Stimulated activated CD8-positive, alpha-beta memory T cell treated with anti-CD3 and anti-CD28 coated beads, Interleukin-7, amount 100 ng/mL, for 24 hours (primary cell): ENCODE data around the gene SSC5D.

ENCODE experiments used
- DNase-seq: peaks from one replicate; pipeline ENCODE4 v3.0.0-alpha.2; 2020; ENCODE audit warnings: low read depth

SSC5D gene

DNA sequence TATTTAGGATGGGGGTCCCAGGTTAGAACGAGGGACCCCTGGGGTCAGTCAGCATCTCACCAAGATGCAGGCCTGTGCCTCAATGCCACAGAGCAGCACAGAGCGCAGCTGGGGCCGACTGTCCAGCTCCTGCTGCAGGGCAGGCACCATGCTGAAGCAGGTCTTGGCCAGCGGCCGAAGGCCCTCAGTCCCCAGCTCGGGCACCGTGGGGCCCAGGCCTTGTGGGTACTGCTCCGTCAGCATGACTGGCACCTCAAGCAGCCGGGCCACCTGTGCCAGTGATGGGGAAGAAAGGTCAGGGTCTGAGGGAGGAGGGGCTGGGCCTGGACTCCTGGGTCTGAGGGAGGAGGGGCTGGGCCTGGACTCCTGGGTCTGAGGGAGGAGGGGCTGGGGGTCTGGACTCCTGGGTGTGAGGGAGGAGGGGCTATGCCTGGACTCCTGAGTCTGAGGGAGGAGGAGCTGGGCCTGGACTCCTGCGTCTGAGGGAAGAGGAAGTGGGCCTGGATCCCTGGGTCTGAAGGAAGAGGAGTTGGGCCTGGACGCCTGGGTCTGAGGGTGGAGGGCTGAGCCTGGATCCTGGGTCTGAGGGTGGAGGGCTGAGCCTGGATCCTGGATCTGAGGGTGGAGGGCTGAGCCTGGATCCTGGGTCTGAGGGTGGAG lies 32.5 kb upstream of the SSC5D start:
- no peak for DNase-seq

DNA sequence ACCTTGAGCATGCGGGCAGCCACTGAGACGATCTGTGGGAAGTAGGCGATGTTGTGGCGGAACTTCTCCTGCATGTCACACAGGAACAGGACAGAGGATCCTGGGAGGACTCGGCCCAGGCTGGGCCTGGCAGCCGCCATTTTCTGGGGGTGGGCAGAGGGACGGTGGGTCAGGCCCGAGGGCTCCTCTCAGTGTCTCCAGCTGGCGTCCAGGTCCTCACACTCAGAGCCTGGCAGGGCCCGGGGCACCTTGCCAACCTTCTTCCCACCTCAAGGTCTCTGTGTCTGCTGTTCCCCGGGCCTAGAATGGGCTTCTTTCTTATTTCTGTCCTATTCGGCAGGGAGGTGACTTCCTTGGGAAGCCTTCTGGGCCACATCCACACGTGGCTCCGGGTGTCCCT lies 31.9 kb upstream of the SSC5D start:
- DNase-seq: no peak

DNA sequence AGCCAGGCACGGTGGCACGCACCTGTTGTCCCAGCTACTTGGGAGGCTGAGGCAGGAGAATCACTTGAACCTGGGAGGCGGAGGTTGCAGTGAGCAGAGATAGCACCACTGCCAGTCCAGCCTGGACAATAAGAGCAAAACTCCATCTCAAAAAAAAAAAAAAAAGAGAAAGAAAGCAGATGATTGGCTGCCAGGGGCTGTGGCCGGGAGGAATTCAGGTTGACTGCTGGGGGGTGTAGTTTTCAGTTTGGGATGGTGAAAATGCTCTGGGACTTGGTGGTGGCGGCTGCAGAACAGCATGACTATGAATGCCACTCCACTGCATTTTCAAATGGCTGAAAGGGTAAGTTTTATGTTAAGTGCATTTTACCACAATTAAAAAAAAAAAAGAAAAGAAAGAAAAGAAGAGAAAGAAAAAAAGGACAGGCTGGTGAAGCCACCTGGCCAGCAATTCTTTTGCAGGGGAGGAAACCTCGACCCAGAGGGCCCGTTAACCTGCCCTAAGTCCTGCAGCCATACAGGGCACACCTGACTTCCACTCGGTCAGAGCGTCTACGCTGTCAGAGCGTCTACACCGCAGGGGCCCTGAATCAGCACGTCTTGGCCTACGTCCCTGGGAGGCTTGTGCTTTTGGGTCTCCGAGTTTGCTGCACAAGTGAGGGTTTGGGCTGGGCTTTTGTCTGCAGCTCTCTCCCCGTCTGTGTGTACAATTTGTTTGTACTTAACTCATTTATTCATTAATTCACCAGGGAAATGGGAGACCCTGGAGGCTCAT lies 30.4 kb upstream of the SSC5D start:
- no peak for DNase-seq

DNA sequence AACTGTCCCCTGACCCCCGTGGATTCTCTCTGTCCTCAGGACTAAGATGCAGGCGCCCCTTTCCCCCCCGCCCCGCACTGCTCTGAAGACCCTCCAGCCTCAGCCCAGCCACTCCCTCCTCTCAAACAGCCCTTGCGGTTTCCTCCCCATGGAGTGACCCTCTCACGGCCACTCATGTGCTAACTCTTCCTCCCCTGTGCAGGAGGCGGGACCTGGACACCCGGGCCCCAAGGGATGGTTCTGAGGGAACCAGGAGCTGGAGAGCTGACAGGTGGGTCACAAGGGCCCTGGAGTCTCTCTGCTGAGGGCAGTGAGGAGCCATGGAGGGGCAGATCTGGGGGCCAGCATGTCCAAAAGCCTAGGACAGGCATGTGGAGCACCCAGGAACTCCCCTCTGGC lies 28.7 kb upstream of the SSC5D start:
- DNase-seq: no peak

DNA sequence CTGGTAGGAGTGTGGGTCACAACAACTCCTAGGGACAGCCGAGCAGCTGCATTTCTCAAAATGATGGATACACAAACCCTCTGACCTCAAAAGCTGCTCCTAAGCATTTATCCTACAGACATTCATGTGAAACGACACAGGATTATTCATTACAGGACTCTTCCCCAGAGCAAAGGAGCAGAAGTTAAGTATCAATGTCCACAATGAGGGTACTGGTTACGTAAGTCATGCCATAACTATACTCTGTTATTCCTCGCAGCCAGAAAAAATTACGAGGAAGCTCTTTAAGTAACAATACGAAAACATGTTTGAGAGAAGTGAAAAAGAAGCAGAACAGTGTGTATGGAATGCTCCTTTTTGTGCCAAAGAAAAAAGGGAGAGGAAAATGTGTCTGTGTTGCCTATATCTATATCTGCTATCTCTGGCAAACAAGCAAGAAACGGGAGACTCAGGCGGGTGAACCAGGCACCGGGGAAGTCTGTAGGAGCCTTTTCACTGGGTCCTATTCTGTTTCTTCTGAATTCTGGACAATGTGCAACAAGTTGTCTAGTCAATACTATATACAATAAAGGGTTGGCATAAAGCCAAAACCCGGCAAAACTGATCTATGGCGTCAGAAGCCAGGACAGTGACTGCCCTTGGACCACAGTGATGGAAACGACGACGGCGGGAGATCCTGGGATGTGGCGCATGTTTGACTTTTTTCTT lies 28.1 kb upstream of the SSC5D start:
- no peak for DNase-seq

DNA sequence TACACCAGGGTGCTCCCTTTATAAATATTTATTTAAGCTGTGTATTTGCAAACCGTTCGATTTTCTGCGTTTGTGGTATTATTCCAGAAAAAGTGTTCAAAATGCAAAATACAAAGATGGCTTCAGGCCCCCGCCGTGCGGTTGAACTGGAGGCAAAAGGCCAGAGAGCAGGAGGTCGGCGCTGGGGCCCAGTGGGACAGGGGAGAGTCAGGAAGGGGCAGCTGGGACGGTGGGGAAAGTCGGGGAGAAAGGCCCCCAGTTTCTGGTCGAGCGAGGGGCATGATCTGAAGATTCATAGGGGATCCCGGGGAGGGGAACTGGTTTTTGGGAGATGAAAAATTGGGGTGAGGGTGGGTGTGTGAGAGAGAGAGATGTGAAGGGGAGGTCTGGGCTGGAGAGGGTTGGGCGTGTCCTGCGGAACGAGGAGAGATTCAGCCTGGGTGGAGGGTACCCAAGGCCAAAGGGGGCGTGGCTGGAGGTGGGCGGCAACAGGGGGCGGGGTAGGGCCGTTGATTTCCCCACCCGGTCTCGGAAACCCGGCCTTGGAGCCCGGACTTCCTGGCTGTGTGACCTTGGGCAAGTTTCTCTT lies 27.5 kb upstream of the SSC5D start:
- peak; percentile 30 for DNase-seq

DNA sequence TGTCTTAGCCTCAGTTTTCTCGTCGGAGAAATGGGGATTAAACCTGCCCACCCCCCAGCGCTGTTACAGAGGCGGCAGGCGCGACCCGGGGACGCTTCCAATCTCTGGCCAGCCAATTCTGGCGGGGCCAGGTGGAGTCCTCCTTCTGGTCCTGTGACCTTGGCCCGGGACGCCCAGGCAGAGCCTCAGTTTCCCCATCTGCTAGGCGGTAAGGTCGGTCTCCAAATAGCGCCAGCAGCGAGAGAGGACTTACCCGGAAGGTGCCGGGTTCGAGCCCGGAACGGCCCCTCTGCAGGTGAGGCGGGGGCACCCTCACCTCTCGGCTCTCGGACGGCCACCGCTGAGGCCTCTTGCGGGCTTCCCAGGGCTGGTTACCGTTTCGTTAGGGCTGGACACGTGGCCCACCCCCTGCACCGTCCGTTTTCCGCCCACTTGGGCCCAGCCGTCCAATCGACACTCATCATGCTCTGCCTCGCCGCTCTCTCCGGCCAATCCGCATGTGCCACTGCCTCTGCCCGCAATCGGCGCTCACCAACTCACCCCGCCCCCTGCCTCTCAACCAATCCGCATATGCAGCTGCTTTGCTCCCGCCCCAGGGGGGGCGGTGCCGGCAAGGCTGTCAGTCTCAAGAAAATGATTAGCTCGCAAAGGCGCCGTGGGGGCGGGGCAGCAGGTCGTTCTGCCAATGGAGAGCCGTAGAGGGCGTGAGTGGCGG lies 26.8 kb upstream of the SSC5D start, which contains the start of gene ISOC2:
TSS of gene ISOC2 (minus strand) at position 384 of the 715 bp plus-strand sequence. CDS start 5,156 bp downstream, outside the sequence.
- peak; percentile 100 for DNase-seq

DNA sequence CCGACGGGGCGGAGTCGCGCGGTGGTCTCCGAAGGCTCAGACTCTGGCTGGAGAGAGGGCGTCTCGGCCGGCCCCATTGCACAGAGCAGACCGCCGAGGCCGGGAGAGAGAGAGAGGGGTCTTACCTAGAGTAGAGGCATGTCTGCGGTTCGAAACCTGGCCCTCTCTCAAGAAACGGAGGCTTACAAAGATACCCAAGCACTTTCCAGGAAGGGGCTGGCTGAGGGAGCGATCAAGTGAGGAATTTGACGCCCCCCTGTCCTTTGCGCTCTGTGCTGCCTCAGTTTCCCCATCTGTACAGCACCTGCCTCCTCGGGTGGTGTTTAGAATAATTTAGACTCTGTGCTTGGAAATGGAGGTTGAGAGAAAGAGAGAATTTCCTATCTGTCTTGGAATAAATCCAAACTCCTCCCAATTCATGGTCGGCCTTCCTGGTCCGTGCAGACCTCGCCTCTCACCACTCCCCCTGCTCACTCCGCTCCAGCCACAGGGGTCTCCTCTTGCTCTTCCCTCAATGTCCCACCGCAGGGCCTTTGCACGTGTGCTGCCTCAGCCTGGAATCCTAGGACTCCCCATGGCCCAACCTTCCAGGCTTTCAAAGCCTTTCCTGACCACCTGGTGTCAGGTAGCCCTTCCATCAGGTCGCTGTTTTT lies 26.1 kb upstream of the SSC5D start:
- no peak for DNase-seq

DNA sequence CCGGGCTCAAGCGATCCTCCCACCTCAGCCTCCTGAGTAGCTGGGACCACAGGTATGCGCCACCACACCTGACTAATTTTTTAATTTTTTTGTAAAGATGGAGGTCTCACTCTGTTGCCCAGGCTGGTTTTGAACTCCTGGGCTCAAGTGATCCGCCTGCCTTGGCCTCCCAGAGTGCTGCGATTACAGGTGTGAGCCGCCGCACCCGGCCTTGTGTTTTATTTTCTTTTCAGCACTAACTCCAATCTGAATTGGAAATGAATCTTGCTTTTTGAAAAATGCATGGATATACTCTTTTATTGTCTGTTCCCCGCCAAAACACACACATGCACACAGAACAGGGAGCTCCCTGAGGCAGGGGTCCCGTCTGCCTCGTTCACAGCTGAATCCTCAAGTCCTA lies 25.5 kb upstream of the SSC5D start:
- no peak for DNase-seq

DNA sequence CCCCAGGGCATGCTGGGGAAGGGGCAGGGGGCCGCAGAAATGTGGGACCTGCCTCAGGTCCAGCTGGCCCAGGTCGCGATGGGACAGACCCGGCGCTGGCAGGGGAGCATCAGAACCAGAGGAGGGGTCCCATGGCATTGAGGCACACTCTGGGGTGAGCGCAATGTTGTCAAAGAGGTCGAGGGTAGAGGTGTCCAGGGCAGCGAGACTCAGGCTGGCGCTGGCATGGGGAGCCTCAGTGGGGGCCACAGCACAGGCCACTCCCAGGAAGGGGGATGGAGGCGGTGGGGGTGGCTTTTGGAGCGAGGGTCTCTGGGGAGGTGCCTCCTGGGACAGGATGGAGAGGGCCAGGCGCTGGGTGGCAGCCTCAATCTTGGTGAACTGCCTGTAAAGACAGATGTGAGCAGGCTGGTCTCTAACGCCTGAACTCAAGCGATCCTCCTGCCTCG lies 24.6 kb upstream of the SSC5D start:
- no peak for DNase-seq

DNA sequence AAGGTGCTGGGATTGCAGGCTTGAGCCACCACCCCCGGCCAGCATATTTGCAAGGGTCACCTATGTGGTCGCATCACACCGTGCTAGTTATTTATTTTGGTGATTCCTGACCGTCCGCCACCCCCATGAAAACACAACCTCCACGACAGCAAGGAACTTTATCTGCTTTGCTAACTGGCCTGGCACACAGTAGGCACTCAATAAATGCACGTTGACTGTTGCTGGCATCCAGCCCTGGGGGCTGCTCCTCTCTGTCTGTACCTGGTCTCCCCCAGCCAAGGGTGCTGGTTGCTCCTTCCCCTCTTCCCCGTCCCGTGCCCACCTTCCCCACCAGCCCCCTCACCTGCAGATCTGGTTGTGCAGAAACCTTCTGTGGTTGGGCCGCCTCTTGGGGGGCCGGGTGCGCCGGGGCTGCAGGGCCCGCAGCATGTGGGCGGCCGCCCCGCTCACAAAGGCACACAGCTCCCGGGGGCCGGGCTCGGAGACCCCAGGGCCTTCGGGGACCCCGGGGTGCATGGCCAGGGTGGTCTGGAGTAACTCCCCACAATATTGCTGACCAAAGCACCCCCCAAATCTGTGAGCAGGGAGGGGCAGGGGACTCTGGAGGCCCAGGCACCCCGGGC lies 24.1 kb upstream of the SSC5D start:
- no peak for DNase-seq

DNA sequence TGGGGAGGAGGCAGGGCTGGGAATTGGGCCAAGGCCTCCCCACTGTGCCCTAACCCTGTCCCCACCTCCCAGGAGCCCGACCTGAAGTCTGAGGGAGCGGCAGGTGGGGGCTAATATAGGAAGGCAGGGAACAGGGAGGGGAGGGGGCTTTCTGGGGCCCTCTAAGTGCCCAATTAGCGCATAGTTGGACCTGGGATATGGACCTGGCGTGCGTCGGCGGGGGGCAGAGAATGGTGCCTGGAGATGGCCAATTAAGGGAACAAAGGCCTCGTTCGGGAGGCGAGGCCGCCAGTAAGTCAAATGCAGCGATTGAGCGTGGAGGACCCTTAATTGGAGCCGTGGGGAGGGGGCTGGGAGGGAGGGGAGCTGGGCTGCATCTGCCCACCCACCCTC lies 23.6 kb upstream of the SSC5D start, which contains the start of gene C19orf85:
TSS of gene C19orf85 (minus strand) at position 90 of the 393 bp plus-strand sequence. CDS start 197 bp downstream, outside the sequence.
- no peak for DNase-seq

DNA sequence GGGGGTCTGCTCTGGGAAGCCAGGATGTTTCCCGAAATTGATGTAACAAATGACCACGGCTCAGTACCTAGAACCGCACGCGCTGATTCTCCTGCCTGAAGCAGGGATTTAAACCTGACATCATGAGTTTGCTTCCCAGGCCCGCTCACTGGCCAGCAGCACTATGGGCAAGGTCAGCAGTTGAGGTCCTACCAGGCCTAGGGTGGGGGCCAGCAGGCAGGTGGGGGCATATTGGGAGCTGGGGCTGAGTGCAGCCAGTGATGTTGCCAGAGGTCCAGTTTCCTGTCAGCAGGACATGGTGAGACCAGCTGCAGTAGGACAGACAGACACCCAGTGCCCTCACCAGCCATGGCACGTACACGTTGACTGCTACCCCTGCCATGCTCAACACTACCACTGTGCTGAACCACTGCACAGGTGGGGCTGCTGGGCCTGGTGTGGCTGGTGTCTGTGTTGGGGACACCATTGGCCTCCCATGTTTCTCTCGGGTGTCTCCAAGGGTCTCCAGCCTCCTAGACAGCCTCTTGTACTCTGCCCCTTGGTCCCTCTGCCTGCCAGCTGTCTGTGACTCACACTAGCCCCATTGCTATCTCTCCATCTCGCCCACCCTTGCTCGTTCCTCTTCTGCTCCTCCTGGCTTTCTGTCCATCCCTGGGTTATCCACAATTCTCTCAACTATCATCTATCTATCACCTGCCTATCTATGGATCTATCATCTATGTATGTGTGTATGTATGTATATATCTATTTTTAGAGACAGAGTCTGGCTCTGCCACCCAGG lies 22.6 kb upstream of the SSC5D start:
- DNase-seq: no peak

DNA sequence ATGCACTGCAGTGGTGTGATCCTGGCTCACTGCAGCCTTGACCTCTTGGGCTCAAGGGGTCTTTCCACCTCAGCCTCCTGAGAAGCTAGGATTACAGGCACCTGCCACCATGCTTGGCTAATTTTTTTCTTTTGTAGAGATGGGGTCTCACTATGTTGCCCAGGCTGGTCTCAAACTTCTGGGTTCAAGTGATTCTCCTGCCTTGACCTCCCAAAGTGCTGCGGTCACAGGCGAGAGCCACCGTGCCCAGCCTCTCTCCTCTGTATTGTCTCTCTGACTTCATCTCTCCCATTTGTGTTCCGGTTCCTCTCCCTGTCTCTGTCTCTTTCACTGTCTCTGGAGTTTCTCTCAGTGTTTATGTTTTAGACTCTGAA lies 22.0 kb upstream of the SSC5D start:
- no peak for DNase-seq

DNA sequence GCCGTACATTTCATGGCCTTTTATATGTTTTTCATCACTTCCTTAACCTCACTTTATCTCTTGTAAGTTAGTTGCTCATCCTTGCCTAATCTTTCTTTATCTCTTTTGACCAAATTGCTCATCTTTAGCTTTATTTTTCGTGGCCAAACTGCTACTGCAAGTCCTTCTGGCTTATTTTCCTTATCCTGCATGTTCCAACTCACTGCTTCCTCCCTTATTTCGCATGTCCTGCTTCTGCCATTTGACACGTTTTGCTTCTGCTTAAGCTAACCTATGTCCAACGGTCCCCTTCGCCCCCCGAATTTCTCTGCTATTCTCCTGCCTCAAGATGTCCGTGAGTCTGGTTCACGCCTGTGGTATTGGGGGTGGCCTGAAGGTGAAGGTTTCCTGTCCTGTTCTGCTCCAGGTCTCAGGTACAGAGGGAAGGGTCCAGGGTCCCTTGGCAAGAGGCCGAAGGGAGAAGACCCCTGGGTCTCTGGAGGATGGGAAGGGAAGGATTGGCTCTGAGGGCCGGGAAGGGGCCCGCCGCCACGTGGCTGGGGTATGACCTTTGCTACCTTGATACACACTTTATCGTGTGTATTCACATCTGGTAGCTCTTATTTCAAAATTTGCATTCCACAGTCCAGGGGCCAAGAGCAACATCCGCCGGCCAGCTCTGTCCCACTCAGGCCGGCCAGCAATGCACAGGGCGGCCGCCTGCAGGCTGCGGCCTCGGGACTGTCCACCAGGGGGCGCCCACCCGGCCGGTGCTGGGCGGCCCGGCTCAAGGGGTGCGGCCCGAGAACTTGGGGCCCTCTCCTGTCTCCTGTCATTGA lies 20.8 kb upstream of the SSC5D start:
- DNase-seq: peak; percentile 44

DNA sequence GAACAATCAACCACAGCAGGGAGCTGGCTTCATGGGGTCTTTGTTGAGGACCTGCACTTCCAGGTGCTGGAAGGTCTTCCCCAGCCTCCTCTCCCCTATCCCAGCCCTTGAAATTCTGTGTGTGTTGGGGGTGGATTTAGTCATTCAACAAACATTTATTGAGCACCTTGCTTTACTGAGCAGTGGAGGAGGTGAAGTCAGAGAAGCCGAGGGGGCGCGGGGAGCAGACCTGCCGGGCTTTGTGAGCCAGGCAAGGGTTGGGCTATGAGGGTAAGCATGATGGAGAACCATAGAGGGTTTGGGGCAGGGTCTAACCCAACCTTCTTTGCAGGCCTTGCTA lies 20.2 kb upstream of the SSC5D start:
- no peak for DNase-seq

DNA sequence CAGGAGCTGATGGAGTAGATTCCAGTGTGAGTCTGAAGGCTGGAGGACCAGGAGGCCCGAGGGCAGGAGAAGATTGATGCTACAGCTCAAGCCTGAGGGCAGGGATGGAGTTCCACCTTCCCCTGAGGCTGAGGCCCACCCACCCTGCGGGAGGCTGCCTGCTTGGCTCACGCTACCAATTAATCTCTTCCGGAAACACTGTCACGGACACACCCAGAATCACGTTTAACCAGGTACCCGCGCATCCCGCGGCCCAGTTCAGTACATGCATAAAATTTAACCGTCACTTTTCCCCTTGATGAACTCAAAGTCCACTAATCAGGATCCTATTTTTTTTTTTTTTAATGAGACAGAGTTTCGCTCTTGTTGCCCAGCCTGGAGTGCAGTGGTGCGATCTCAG lies 17.0 kb upstream of the SSC5D start:
- DNase-seq: no peak

DNA sequence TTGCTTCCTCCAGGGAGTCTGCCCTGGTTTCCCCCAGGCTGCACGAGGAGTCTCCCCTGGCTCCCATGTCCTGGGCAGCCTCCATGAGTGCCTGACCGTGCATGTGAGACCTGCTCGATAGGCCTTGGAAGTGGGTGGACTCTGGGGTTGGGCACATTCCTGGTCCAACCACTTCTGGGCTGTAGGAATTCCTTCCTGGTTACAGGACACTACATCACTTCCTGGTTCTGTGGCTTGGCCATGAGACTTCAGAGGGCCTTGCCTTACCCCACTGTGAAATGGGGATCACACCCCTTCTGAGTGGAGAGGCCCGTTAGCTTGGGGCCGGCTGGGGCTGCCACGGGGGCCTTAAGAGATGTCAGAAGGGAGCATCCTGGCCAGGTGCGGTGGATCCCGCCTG lies 15.8 kb upstream of the SSC5D start:
- no peak for DNase-seq
